MM.1S (cell line): Measurements from ENCODE around the gene SPEM1.

ENCODE experiments used
- DNase-seq: peaks from one replicate; pipeline ENCODE4 v3.0.0-alpha.2; 2015
- H2AFZ ChIP-seq: fragments of 300-600 bp; sonication (generic); 2 replicates; pipeline ENCODE4 v1.6.0; 2016; ENCODE audit warnings: antibody characterized with exemption, low read length
- H3F3A ChIP-seq: fragments of 300-600 bp; sonication (generic); 2 replicates; pipeline ENCODE4 v1.6.1; 2016; ENCODE audit warnings: mild to moderate bottlenecking, antibody characterized with exemption, low read length, moderate library complexity, mixed read lengths; ENCODE audit not compliant: insufficient read depth
- H3K27ac ChIP-seq: fragments of 300-600 bp; sonication (generic); 2 replicates; pipeline ENCODE4 v1.5.1; 2016; ENCODE audit warnings: mild to moderate bottlenecking, low read length
- H3K27me3 ChIP-seq: fragments of 300-600 bp; sonication (generic); replicated peaks from 2 replicates; pipeline ENCODE4 v1.6.0; 2016; ENCODE audit warnings: low read length; ENCODE audit not compliant: insufficient read depth
- H3K36me3 ChIP-seq: fragments of 300-600 bp; sonication (generic); replicated peaks from 2 replicates; pipeline ENCODE4 v1.6.1; 2016; ENCODE audit warnings: mild to moderate bottlenecking, low read length, mixed read lengths; ENCODE audit not compliant: insufficient read depth
- H3K4me1 ChIP-seq: fragments of 300-600 bp; sonication (generic); 2 replicates; pipeline ENCODE4 v1.6.1; 2016; ENCODE audit warnings: low read length, mixed read lengths
- H3K4me2 ChIP-seq: fragments of 300-600 bp; sonication (generic); 2 replicates; pipeline ENCODE4 v1.6.0; 2016; ENCODE audit warnings: low read depth, low read length
- H3K4me3 ChIP-seq: fragments of 300-600 bp; sonication (generic); 2 replicates; pipeline ENCODE4 v1.5.1; 2016; ENCODE audit warnings: low read length, mixed read lengths
- H3K79me2 ChIP-seq: fragments of 300-600 bp; sonication (generic); 2 replicates; pipeline ENCODE4 v1.6.1; 2016; ENCODE audit warnings: mixed run types, low read length, mixed read lengths
- H3K9ac ChIP-seq: fragments of 300-600 bp; sonication (generic); 2 replicates; pipeline ENCODE4 v1.6.1; 2016; ENCODE audit warnings: low read length, mixed read lengths
- H3K9me2 ChIP-seq: fragments of 300-600 bp; sonication (generic); replicated peaks from 2 replicates; pipeline ENCODE4 v1.6.1; 2016; ENCODE audit warnings: mild to moderate bottlenecking, low read length, mixed read lengths; ENCODE audit not compliant: insufficient read depth
- H3K9me3 ChIP-seq: fragments of 300-600 bp; sonication (generic); replicated peaks from 2 replicates; pipeline ENCODE4 v1.6.1; 2016; ENCODE audit warnings: mild to moderate bottlenecking, low read length, mixed read lengths; ENCODE audit not compliant: insufficient read depth
- H4K20me1 ChIP-seq: fragments of 300-600 bp; sonication (generic); 2 replicates; pipeline ENCODE4 v1.6.1; 2016; ENCODE audit warnings: mild to moderate bottlenecking, low read length, moderate library complexity, mixed read lengths; ENCODE audit not compliant: insufficient read depth
- EZH2 ChIP-seq: fragments of 300-600 bp; sonication (generic); optimal IDR thresholded peaks from 2 replicates; pipeline ENCODE3; 2017; ENCODE audit warnings: low read depth, mild to moderate bottlenecking, antibody characterized with exemption, low read length, mixed read lengths
- EZH2phosphoT487 ChIP-seq: fragments of 300-600 bp; sonication (generic); IDR thresholded peaks from 2 replicates; pipeline ENCODE4 v1.6.1; 2018; ENCODE audit warnings: antibody characterized with exemption, low read length
- TF ChIP-seq, protein P1 (sequence below): fragments of 300-600 bp; sonication (generic); IDR thresholded peaks from 2 replicates; pipeline ENCODE4 v1.5.1; 2016; ENCODE audit warnings: antibody characterized with exemption, low read length, mixed read lengths

The SPEM1 gene

GRCh38 chr17:7465597-7466275 lies 45.6 kb downstream of the SPEM1 start:
- Histone ChIP-seq H3K4me2 (no peak overlapping the region), H2AFZ (no peak overlapping the region), H3K9ac (no peak overlapping the region), H4K20me1 (no peaks in the 10 kb centered on the region), H3K9me2 (no peaks in the 10 kb centered on the region), H3K4me1 (no peaks in the 10 kb centered on the region), H3K9me3 (no peaks in the 10 kb centered on the region), H3K27me3 (no peaks in the 10 kb centered on the region), H3K79me2 (no peaks in the 10 kb centered on the region), H3K4me3 (no peak overlapping the region), H3F3A (no peaks in the 10 kb centered on the region), H3K27ac (no peak overlapping the region), H3K36me3 (no peaks in the 10 kb centered on the region)
- DNase-seq, result no peak
- TF ChIP-seq EZH2 (no peak), EZH2phosphoT487 (no peak)
- TF ChIP-seq, protein P1, sequence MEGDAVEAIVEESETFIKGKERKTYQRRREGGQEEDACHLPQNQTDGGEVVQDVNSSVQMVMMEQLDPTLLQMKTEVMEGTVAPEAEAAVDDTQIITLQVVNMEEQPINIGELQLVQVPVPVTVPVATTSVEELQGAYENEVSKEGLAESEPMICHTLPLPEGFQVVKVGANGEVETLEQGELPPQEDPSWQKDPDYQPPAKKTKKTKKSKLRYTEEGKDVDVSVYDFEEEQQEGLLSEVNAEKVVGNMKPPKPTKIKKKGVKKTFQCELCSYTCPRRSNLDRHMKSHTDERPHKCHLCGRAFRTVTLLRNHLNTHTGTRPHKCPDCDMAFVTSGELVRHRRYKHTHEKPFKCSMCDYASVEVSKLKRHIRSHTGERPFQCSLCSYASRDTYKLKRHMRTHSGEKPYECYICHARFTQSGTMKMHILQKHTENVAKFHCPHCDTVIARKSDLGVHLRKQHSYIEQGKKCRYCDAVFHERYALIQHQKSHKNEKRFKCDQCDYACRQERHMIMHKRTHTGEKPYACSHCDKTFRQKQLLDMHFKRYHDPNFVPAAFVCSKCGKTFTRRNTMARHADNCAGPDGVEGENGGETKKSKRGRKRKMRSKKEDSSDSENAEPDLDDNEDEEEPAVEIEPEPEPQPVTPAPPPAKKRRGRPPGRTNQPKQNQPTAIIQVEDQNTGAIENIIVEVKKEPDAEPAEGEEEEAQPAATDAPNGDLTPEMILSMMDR, result no peak

DNA sequence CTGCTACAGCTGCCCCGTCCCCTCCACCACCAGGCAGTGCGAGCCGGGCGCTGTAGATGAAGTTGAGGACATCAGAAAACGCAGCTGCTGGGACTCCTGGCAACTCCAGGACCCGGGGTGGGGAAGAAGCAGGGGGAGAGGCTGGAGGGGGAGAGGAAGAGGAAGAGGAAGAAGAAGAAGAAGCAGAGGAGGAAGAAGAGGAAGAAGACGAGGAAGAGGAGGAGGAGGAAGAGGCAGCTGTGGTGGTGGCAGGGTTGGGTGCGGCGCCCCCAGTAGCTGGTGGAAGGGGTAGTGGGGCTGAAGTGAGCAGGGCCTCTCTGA lies 46.2 kb downstream of the SPEM1 start:
- Histone ChIP-seq H3K27me3 (no peaks in the 10 kb centered on the region), H3K27ac (no peak overlapping the region), H3K4me1 (no peaks in the 10 kb centered on the region), H2AFZ (no peak overlapping the region), H3K9me3 (no peaks in the 10 kb centered on the region), H3F3A (no peaks in the 10 kb centered on the region), H3K79me2 (no peaks in the 10 kb centered on the region), H3K4me3 (no peak overlapping the region), H3K9me2 (no peaks in the 10 kb centered on the region), H4K20me1 (no peaks in the 10 kb centered on the region), H3K9ac (no peak overlapping the region), H3K36me3 (no peaks in the 10 kb centered on the region), H3K4me2 (no peak overlapping the region)
- no peak for DNase-seq
- no peak for TF ChIP-seq EZH2phosphoT487
- TF ChIP-seq, protein P1, result no peak

GRCh38 chr17:7466639-7467341 lies 46.7 kb downstream of the SPEM1 start:
- Histone ChIP-seq H3K9ac (no peak overlapping the region), H2AFZ (no peak overlapping the region), H3K27ac (no peak overlapping the region), H3K4me2 (no peak overlapping the region), H3K27me3 (no peaks in the 10 kb centered on the region), H3F3A (no peaks in the 10 kb centered on the region), H4K20me1 (no peaks in the 10 kb centered on the region), H3K4me1 (no peaks in the 10 kb centered on the region), H3K9me3 (no peaks in the 10 kb centered on the region), H3K4me3 (no peak overlapping the region), H3K9me2 (no peaks in the 10 kb centered on the region), H3K79me2 (no peaks in the 10 kb centered on the region), H3K36me3 (no peaks in the 10 kb centered on the region)
- DNase-seq, result no peak
- TF ChIP-seq EZH2phosphoT487 (no peak), EZH2 (no peak)
- TF ChIP-seq, protein P1, result no peak
